ENCODE measurements around the gene PLEKHM3. TPM values are rescaled to one million over a fixed set of nuclear protein-coding genes. Genes with fewer than 3 reads are reported as not detected.
"Not testable (repeated sequence)": the region's sequence is repeated elsewhere in the genome, so short reads cannot be mapped to it uniquely, and the experiment has no call there.

The PLEKHM3 gene
- total RNA-seq, 1 donor from 2014 or later = 7.2 TPM

- DNase-seq (ENCODE audit: low read depth in 2 of 2) = no peak
Measured at GRCh38 chr2:207951734-207952470, 73.4 kb downstream of the PLEKHM3 start.

- DNase-seq (ENCODE audit: low read depth in 2 of 2) = no peak
Measured at GRCh38 chr2:207950761-207951114, 74.6 kb downstream of the PLEKHM3 start.

- DNase-seq (ENCODE audit: low read depth in 2 of 2) = peak in 1 of 2 donors; percentile 7
Measured at GRCh38 chr2:207950063-207950760, 75.1 kb downstream of the PLEKHM3 start.

GRCh38 chr2:207949245-207949644 lies 76.1 kb downstream of the PLEKHM3 start:
- not testable (repeated sequence) for DNase-seq (ENCODE audit: low read depth in 2 of 2)

- DNase-seq (ENCODE audit: low read depth in 2 of 2) = no peak
Measured at GRCh38 chr2:207944979-207945600, 80.2 kb downstream of the PLEKHM3 start.

- DNase-seq (ENCODE audit: low read depth in 2 of 2) = no peak
Measured at GRCh38 chr2:207944334-207944733, 81.0 kb downstream of the PLEKHM3 start.

GRCh38 chr2:207939342-207940108 lies 85.8 kb downstream of the PLEKHM3 start:
- DNase-seq (ENCODE audit: low read depth in 2 of 2) = no peak

GRCh38 chr2:207938886-207939285 lies 86.4 kb downstream of the PLEKHM3 start:
- no peak for DNase-seq (ENCODE audit: low read depth in 2 of 2)

- no peak for DNase-seq (ENCODE audit: low read depth in 2 of 2)
Measured at GRCh38 chr2:207938415-207938814, 86.9 kb downstream of the PLEKHM3 start.

GRCh38 chr2:207937823-207938222 lies 87.5 kb downstream of the PLEKHM3 start:
- peak in 1 of 2 donors; percentile 29 for DNase-seq (ENCODE audit: low read depth in 2 of 2)

GRCh38 chr2:207937253-207937652 lies 88.1 kb downstream of the PLEKHM3 start:
- DNase-seq (ENCODE audit: low read depth in 2 of 2) = no peak

GRCh38 chr2:207936380-207936779 lies 88.9 kb downstream of the PLEKHM3 start:
- no peak for DNase-seq (ENCODE audit: low read depth in 2 of 2)

GRCh38 chr2:207935991-207936370 lies 89.3 kb downstream of the PLEKHM3 start:
- no peak for DNase-seq (ENCODE audit: low read depth in 2 of 2)

- DNase-seq (ENCODE audit: low read depth in 2 of 2) = no peak
Measured at GRCh38 chr2:207935121-207935990, 90.0 kb downstream of the PLEKHM3 start.

- DNase-seq (ENCODE audit: low read depth in 2 of 2) = no peak
Measured at GRCh38 chr2:207934720-207935119, 90.6 kb downstream of the PLEKHM3 start.

GRCh38 chr2:207933396-207934065 lies 91.8 kb downstream of the PLEKHM3 start:
- DNase-seq (ENCODE audit: low read depth in 2 of 2) = no peak

GRCh38 chr2:207932106-207932505 lies 93.2 kb downstream of the PLEKHM3 start:
- no peak for DNase-seq (ENCODE audit: low read depth in 2 of 2)

GRCh38 chr2:207930747-207931146 lies 94.6 kb downstream of the PLEKHM3 start:
- peak in 1 of 2 donors; percentile 2 for DNase-seq (ENCODE audit: low read depth in 2 of 2)

- no peak for DNase-seq (ENCODE audit: low read depth in 2 of 2)
Measured at GRCh38 chr2:207929923-207930322, 95.4 kb downstream of the PLEKHM3 start.

GRCh38 chr2:207928079-207928478 lies 97.2 kb downstream of the PLEKHM3 start:
- DNase-seq (ENCODE audit: low read depth in 2 of 2) = no peak
